Measurements from ENCODE around the gene KCTD11.
"Not testable (repeated sequence)": the region's sequence is repeated elsewhere in the genome, so short reads cannot be mapped to it uniquely, and the experiment has no call there.

KCTD11 gene

DNA sequence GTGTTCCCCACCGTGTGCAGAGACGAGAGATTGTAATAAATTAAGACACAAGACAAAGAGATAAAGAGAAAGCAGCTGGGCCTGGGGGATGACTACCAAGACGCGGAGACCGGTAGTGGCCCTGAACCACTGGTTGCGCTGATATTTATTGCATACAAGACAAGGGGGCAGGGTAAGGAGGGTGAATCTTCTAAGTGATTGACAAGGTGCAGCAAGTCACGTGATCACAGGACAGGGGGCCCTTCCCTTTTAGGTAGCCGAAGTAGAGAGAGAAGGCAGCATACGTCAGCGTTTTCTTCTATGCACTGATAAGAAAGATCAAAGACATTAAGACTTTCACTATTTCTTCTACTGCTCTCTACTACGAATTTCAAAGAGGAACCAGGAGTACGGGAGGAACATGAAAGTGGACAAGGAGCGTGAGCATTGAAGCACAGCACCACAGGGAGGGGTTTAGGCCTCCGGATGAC, 19.3 kb upstream of the KCTD11 start:
- H3K36me3 ChIP-seq (ENCODE audit: control insufficient read depth, insufficient read depth, low read length); H3K27me3 ChIP-seq (ENCODE audit: control insufficient read depth, insufficient read depth, low read length); H3K9ac ChIP-seq (ENCODE audit: low read length); H3K27ac ChIP-seq (ENCODE audit: low read depth, low read length); H3K9me3 ChIP-seq (ENCODE audit: control insufficient read depth, insufficient read depth, low read depth, low read length); H3K4me3 ChIP-seq (ENCODE audit: low read depth, low read length): not testable (repeated sequence)
- peaks cover 22% of the 10 kb centered on the region for H3K4me1 ChIP-seq (ENCODE audit: control insufficient read depth, insufficient read depth, low read length)

- H3K4me1 ChIP-seq (ENCODE audit: control insufficient read depth, insufficient read depth, low read length) = peaks cover 23% of the 10 kb centered on the region
- H3K27me3 ChIP-seq (ENCODE audit: control insufficient read depth, insufficient read depth, low read length) = no peaks in the 10 kb centered on the region
- H3K9ac ChIP-seq (ENCODE audit: low read length) = no peak overlapping the region
- H3K36me3 ChIP-seq (ENCODE audit: control insufficient read depth, insufficient read depth, low read length) = no peaks in the 10 kb centered on the region
- no peak overlapping the region for H3K4me3 ChIP-seq (ENCODE audit: low read depth, low read length)
- H3K9me3 ChIP-seq (ENCODE audit: control insufficient read depth, insufficient read depth, low read depth, low read length) = no peaks in the 10 kb centered on the region
- H3K27ac ChIP-seq (ENCODE audit: low read depth, low read length) = no peak overlapping the region
Observed at GRCh38 chr17:7334938-7335538, 16.9 kb upstream of the KCTD11 start.

- not testable (repeated sequence) for H3K4me3 ChIP-seq (ENCODE audit: low read depth, low read length); H3K9ac ChIP-seq (ENCODE audit: low read length); H3K36me3 ChIP-seq (ENCODE audit: control insufficient read depth, insufficient read depth, low read length); H3K27me3 ChIP-seq (ENCODE audit: control insufficient read depth, insufficient read depth, low read length); H3K27ac ChIP-seq (ENCODE audit: low read depth, low read length); H3K9me3 ChIP-seq (ENCODE audit: control insufficient read depth, insufficient read depth, low read depth, low read length)
- H3K4me1 ChIP-seq (ENCODE audit: control insufficient read depth, insufficient read depth, low read length) = peaks cover 23% of the 10 kb centered on the region
Observed at GRCh38 chr17:7335765-7336164, 16.2 kb upstream of the KCTD11 start.

- Histone ChIP-seq H3K9me3 (ENCODE audit: control insufficient read depth, insufficient read depth, low read depth, low read length) (no peaks in the 10 kb centered on the region), H3K27ac (ENCODE audit: low read depth, low read length) (peak within 1 kb of the TSS; percentile 24; the same call in 1 of the 2 replicates), H3K27me3 (ENCODE audit: control insufficient read depth, insufficient read depth, low read length) (no peaks in the 10 kb centered on the region), H3K9ac (ENCODE audit: low read length) (peak within 1 kb of the TSS; percentile 72), H3K36me3 (ENCODE audit: control insufficient read depth, insufficient read depth, low read length) (no peaks in the 10 kb centered on the region), H3K4me1 (ENCODE audit: control insufficient read depth, insufficient read depth, low read length) (peaks cover 23% of the 10 kb centered on the region), H3K4me3 (ENCODE audit: low read depth, low read length) (peak within 1 kb of the TSS; percentile 49)
Observed at GRCh38 chr17:7336240-7337175, 15.5 kb upstream of the KCTD11 start, which contains the start of gene ACAP1. Gene ACAP1, plus strand, starts transcription at chr17:7336529. Its CDS starts 206 bp downstream, at chr17:7336735.

- not testable (repeated sequence) for H3K36me3 ChIP-seq (ENCODE audit: control insufficient read depth, insufficient read depth, low read length); H3K4me3 ChIP-seq (ENCODE audit: low read depth, low read length)
Observed at GRCh38 chr17:7337600-7337999, 14.4 kb upstream of the KCTD11 start.

DNA sequence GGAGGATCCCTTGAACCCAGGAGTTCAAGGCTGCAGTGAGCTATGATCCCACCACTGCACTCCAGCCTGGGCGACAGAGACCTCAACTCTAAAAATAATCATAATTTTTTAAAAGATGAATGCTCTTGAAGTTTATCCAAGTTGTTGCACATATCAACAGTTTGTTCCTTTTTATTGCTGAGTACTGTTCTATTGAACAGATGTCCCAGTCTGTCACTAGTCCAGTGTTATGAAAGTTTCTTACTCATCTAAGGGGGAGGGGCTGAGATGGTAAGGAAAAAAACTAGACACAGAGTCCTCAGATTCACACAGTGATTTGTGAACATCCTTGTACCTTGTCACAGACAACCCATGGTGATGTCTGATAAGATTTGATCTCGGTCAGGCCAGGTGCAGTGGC, 11.8 kb upstream of the KCTD11 start:
- no peaks in the 10 kb centered on the region for H3K36me3 ChIP-seq (ENCODE audit: control insufficient read depth, insufficient read depth, low read length)
- no peak overlapping the region for H3K27ac ChIP-seq (ENCODE audit: low read depth, low read length)
- no peaks in the 10 kb centered on the region for H3K27me3 ChIP-seq (ENCODE audit: control insufficient read depth, insufficient read depth, low read length)
- no peak overlapping the region for H3K9ac ChIP-seq (ENCODE audit: low read length)
- no peak overlapping the region for H3K4me3 ChIP-seq (ENCODE audit: low read depth, low read length)
- H3K4me1 ChIP-seq (ENCODE audit: control insufficient read depth, insufficient read depth, low read length) = peaks cover 20% of the 10 kb centered on the region
- no peaks in the 10 kb centered on the region for H3K9me3 ChIP-seq (ENCODE audit: control insufficient read depth, insufficient read depth, low read depth, low read length)

More at GRCh38 chr17:7337600-7337999, 14.4 kb upstream of the KCTD11 start:
- H3K27me3 ChIP-seq (ENCODE audit: control insufficient read depth, insufficient read depth, low read length); H3K9ac ChIP-seq (ENCODE audit: low read length); H3K9me3 ChIP-seq (ENCODE audit: control insufficient read depth, insufficient read depth, low read depth, low read length); H3K27ac ChIP-seq (ENCODE audit: low read depth, low read length): not testable (repeated sequence)
- peaks cover 20% of the 10 kb centered on the region for H3K4me1 ChIP-seq (ENCODE audit: control insufficient read depth, insufficient read depth, low read length)

GRCh38 chr17:7341842-7342241, 10.1 kb upstream of the KCTD11 start:
- no peak overlapping the region for H3K4me3 ChIP-seq (ENCODE audit: low read depth, low read length)
- no peaks in the 10 kb centered on the region for H3K36me3 ChIP-seq (ENCODE audit: control insufficient read depth, insufficient read depth, low read length)
- H3K9ac ChIP-seq (ENCODE audit: low read length) = no peak overlapping the region

DNA sequence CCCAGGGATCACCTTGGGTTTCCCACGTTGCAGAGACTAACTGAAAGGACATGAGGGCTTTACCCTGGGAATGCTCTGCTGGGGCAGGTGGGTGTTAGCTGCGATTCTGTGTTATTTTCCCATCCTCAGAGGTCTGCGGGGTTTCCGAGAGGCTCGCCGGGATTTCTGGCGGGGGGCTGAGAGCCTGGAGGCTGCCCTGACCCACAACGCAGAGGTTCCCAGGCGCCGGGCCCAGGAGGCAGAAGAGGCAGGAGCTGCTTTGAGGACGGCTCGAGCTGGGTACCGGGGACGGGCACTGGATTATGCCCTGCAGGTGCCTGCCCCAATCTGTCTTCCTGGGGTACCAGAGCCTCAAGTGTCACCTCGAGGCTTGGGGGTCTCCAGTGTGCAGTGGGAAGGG, 8.7 kb upstream of the KCTD11 start:
- H3K36me3 ChIP-seq (ENCODE audit: control insufficient read depth, insufficient read depth, low read length) = no peaks in the 10 kb centered on the region
- H3K9ac ChIP-seq (ENCODE audit: low read length) = no peak overlapping the region
- H3K4me1 ChIP-seq (ENCODE audit: control insufficient read depth, insufficient read depth, low read length) = no peaks in the 10 kb centered on the region
- no peak overlapping the region for H3K27ac ChIP-seq (ENCODE audit: low read depth, low read length)
- no peaks in the 10 kb centered on the region for H3K27me3 ChIP-seq (ENCODE audit: control insufficient read depth, insufficient read depth, low read length)
- H3K4me3 ChIP-seq (ENCODE audit: low read depth, low read length) = no peak overlapping the region
- H3K9me3 ChIP-seq (ENCODE audit: control insufficient read depth, insufficient read depth, low read depth, low read length) = no peaks in the 10 kb centered on the region

More at GRCh38 chr17:7341842-7342241, 10.1 kb upstream of the KCTD11 start:
- Histone ChIP-seq H3K27ac (ENCODE audit: low read depth, low read length) (no peak overlapping the region), H3K4me1 (ENCODE audit: control insufficient read depth, insufficient read depth, low read length) (peaks cover 9% of the 10 kb centered on the region), H3K9me3 (ENCODE audit: control insufficient read depth, insufficient read depth, low read depth, low read length) (no peaks in the 10 kb centered on the region), H3K27me3 (ENCODE audit: control insufficient read depth, insufficient read depth, low read length) (no peaks in the 10 kb centered on the region)

DNA sequence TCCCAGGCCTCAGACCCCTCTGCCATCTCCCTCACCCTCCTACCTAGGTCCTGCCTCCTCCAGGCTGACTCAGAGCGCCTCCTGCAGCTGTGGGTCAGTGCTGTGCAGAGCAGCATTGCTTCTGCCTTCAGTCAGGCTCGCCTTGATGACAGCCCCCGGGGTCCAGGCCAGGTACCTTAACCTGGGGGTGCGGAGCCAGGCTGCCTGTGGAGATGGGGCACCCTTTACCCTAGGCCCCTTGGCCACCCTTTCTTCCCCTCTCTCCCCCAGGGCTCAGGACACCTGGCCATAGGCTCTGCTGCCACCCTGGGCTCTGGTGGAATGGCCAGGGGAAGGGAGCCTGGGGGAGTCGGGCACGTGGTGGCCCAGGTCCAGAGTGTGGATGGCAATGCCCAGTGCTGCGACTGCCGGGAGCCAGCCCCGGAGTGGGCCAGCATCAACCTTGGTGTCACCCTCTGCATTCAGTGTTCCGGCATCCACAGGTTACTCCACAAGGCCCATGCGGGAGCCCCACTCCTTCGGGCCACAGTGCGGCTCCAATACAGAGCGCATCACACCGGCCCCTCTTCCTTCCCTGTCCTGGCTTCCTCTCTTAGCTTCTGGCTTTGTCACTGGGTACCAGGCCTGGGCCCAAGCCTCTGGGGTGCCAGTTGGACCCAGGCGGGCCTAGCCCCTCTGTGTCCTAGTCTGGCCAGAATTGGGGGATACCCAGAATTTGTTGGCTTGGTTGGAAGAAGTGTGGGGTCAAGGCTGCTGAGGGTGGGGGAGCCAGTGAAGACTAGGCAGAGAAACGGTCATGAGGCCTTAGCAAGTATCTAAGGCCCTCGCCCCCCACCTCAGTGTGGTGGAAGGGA, 5.0 kb upstream of the KCTD11 start:
- H3K36me3 ChIP-seq (ENCODE audit: control insufficient read depth, insufficient read depth, low read length) = no peaks in the 10 kb centered on the region

GRCh38 chr17:7347630-7348477, 4.1 kb upstream of the KCTD11 start:
- peak overlapping the region; percentile 13 for H3K9ac ChIP-seq (ENCODE audit: low read length)
- 0 out of 2 replicates have a peak, but pooled peaks cover 3% of the 10 kb centered on the region for H3K27me3 ChIP-seq (ENCODE audit: control insufficient read depth, insufficient read depth, low read length)
- peaks cover 16% of the 10 kb centered on the region for H3K4me1 ChIP-seq (ENCODE audit: control insufficient read depth, insufficient read depth, low read length)
- H3K9me3 ChIP-seq (ENCODE audit: control insufficient read depth, insufficient read depth, low read depth, low read length) = no peaks in the 10 kb centered on the region
- H3K36me3 ChIP-seq (ENCODE audit: control insufficient read depth, insufficient read depth, low read length) = no peaks in the 10 kb centered on the region
- H3K4me3 ChIP-seq (ENCODE audit: low read depth, low read length) = no peak overlapping the region
- no peak overlapping the region for H3K27ac ChIP-seq (ENCODE audit: low read depth, low read length)

More for the DNA sequence above, 5.0 kb upstream of the KCTD11 start:
- peaks cover 11% of the 10 kb centered on the region for H3K4me1 ChIP-seq (ENCODE audit: control insufficient read depth, insufficient read depth, low read length)
- H3K9ac ChIP-seq (ENCODE audit: low read length) = no peak overlapping the region
- no peaks in the 10 kb centered on the region for H3K9me3 ChIP-seq (ENCODE audit: control insufficient read depth, insufficient read depth, low read depth, low read length)
- H3K4me3 ChIP-seq (ENCODE audit: low read depth, low read length) = no peak overlapping the region
- H3K27ac ChIP-seq (ENCODE audit: low read depth, low read length) = no peak overlapping the region
- no peaks in the 10 kb centered on the region for H3K27me3 ChIP-seq (ENCODE audit: control insufficient read depth, insufficient read depth, low read length)

Data from HUES6 (cell line).